Lower leg skin (tissue), 3 donors: Measurements from ENCODE around the gene SRD5A1.

ENCODE experiments used
- POLR2A ChIP-seq, 2 donors: fragments of 450-650 bp; IDR thresholded peaks; one replicate each; pipeline ENCODE4 v1.6.1; 2016 to 2017; ENCODE audit warnings: antibody characterized with exemption in 2 of 2, mild to moderate bottlenecking in 1 of 2, moderate library complexity in 1 of 2
- TF ChIP-seq, protein P1 (sequence below), 3 donors: fragments of 450-650 bp; IDR thresholded peaks; one replicate each; pipeline ENCODE4 v1.5.1; 2016; ENCODE audit warnings: antibody characterized with exemption in 3 of 3, mild to moderate bottlenecking in 3 of 3, moderate library complexity in 2 of 3

- no peak for TF ChIP-seq POLR2A (IDR thresholded peaks at IDR 0.05)
- TF ChIP-seq, protein P1, sequence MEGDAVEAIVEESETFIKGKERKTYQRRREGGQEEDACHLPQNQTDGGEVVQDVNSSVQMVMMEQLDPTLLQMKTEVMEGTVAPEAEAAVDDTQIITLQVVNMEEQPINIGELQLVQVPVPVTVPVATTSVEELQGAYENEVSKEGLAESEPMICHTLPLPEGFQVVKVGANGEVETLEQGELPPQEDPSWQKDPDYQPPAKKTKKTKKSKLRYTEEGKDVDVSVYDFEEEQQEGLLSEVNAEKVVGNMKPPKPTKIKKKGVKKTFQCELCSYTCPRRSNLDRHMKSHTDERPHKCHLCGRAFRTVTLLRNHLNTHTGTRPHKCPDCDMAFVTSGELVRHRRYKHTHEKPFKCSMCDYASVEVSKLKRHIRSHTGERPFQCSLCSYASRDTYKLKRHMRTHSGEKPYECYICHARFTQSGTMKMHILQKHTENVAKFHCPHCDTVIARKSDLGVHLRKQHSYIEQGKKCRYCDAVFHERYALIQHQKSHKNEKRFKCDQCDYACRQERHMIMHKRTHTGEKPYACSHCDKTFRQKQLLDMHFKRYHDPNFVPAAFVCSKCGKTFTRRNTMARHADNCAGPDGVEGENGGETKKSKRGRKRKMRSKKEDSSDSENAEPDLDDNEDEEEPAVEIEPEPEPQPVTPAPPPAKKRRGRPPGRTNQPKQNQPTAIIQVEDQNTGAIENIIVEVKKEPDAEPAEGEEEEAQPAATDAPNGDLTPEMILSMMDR (IDR thresholded peaks at IDR 0.05): no peak
These were observed 43.5 kb downstream of the SRD5A1 start for GRCh38 chr5:6676702-6677101.
